GM21619 (cell line): ENCODE measurements around the gene XPNPEP1.
A peak's percentile ranks its signal among the peaks of the same experiment; 100 is the strongest.

Source experiments
- ATAC-seq: cut with Tn5 transposase; IDR thresholded peaks from one replicate; pipeline ENCODE4 v1.9.1; 2021; ENCODE audit not compliant: unreplicated experiment

The XPNPEP1 gene

DNA sequence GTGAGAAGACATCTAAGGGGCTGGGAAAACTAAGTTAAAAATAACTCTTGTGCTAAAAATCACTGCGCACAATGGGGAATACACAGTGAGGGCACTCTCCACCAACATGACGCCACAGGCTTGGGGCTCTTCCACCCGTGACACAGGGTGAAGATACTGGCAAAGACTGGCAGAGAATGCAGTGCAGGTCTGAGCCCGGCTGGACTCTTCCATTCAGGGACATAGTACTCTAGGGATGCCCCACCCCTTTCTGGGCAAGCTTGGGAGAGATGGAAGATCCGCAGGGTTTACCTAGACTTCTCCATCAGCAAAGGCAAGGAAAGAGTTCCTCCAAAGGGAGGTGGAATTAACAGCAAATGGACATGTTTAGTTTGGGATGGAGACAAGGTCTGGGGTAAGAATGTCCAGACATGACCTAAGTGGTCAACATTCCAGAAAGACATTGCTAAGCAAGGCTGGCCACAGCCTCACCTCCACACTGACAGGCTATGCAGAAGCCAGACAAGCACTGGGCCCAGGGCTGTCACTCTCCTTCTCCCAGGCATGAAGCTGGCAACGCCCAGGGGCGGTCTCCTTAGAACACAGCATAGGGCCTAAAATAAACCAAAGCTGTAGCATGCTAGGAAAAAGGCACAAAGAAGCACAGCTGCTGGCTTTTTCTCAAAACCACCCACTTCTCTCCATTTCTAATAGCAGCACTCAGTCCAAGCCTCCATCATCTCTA is 28.1 kb downstream of the XPNPEP1 start:
- ATAC-seq, result no peak

DNA sequence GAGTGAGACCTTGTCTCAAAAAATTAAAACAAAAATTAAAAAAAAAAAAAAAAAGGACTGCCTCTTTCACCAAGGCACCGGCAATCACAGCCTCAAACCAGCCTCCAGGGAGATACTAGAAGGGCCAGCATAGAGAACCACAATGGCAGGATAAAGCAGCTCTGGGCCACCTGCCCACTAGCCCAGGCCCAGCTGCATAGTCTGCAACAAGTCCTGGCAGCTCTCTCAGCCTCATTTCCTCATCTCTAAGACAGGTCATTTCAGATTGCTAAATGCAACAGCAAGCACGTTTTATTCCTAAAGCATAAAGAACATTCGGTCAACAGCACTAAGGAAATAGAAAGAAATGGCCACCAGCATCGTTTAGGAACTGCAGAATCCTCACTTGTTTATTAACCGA is 28.8 kb downstream of the XPNPEP1 start:
- ATAC-seq, result no peak

DNA sequence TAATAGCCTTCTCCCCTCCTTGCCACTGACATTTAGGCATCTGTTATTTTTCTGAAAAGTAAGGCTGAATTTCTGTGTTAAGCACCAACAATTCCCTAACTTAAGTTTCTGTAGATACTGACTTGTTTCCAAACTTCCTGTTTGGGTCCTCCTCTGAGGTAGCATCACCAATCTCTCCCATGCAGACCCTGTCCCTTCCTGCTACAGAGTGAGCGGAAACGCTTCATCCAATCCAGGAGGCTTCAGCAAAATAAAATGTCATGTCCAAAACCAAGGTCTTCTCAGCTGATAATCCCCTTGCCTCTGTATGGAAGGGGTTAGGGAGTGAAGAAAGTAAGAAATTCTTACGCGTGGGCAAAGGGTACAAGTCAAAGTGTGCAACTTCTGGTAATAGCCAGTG is 29.9 kb downstream of the XPNPEP1 start:
- no peak for ATAC-seq

DNA sequence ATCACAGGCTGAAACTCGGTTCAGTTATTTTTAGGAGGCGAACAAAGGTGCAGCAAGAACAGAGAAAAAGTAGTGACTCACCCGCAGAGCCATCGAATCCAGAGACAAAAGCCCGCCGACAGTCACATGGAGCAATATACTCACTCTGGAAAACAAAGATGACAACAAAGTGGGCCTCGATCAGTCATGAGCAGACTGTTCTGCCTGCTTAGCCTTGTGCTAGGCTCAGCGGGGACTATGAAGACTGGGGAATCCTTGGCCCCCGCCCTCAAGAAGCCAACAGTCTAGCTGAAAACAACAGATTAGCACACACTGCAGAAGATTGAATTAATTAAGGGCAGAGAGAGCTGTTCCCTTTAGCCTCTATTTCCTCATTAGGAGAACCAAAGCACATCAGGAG is 30.4 kb downstream of the XPNPEP1 start:
- ATAC-seq, result no peak

DNA sequence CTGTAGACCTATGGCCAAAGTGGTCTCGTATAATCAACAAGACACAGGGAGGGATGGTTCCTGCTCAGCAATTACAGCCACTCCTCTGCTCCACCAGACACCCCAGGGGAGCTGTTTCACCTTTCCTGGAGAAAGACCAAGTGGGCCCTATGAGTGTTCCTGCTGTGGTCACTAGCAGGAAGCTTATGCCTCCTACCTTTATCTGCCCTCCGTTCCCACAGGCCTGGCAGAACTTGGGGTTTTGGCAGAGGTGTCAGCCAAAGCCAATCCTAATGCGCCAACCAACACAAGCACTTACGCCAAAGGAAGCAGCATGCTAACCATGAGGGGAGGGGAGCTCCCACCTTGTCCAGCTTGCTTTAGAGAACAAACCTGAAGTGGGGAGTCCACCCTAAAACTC is 31.2 kb downstream of the XPNPEP1 start:
- ATAC-seq, result no peak

DNA sequence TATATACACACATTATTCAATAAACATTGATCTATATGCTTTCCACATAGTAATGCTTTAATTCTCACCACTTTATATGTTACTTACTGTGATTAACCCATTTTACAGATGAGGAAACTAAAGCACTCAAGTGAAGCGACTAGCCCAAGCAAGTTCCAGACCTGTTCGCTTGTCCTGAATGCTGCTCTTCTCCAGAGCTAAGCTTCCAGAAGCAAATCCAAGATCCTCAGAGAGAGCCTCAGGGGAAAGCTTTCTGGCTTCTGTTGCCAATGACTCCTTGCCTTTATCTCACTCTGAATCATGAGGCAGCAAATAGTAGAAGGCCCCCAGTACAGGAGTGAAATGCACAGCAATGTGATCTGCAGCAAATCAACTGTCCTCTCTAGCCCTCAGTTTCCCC is 32.2 kb downstream of the XPNPEP1 start:
- ATAC-seq, result no peak

DNA sequence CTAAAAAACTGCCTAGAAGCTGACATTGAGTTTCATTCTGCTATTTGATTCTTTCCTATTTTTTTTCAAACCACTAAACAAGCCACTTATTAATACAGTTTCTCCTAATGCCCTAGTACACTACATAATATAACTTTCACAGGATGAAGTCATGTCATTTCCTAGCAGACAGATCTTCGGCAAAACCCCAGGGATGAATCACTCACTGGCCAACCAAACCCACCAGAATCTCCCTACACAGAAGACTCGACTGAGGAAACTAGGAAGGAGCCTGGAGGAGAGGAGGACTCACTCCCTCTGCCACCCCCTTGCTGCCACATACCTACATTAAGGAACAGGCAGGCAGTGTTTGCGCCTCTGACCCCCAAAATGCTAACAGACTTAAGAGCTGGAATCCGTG is 33.4 kb downstream of the XPNPEP1 start:
- ATAC-seq, result no peak

DNA sequence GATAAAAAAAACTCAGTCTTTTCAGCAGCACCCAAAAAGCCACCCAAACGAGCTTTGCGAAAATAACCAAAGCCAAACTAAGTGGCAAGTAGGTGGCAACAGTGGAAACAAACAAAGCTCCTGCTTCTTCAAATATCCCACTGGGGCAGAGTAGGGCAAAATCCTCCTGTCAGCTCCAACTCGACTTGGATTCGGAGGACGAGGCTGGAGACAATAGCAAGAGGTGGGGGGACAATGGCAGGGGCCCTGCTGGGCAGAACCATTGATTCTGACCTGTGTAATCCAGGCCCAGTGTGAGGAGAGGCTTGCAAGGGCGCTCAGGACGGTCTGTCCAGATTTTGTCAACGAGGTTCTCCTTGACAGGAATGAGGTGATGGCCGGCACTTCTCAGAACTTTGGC is 35.5 kb downstream of the XPNPEP1 start:
- no peak for ATAC-seq

DNA sequence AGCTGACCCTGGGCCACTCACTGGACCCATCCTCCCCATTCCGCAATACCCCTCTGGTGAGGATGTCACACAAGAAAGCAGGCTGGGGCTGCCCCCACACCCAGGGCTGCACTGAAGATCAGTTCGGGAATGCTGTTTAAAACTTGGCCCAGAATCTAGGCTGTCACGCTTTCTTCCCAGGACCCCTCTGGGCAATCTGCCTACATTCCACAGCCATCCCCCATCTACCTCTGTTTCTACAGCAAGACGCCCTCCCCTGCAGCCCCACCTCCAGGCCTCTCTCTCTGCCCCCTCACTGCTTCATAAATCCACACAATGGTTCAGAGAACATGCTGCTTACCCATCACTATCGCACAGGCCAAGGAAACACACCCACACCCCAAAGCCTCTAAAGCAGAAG is 36.1 kb downstream of the XPNPEP1 start:
- ATAC-seq, result no peak

DNA sequence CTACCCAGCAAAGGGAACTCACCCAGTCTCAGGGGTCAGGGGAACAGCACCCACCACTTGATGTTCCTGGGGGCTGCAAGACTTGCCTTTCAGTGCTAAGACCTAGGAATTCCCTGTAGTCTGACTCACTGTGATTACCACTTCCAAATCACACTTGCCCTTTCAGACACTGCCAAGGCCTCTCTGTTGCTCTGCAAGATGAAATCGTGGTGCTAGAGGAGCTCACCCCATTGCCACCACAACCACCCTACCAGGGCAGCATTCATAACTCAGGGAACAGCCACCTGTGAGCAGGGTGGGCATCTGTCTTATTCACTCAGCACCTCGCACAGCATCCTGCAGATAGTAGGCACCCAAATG is 36.5 kb downstream of the XPNPEP1 start:
- ATAC-seq, result no peak

DNA sequence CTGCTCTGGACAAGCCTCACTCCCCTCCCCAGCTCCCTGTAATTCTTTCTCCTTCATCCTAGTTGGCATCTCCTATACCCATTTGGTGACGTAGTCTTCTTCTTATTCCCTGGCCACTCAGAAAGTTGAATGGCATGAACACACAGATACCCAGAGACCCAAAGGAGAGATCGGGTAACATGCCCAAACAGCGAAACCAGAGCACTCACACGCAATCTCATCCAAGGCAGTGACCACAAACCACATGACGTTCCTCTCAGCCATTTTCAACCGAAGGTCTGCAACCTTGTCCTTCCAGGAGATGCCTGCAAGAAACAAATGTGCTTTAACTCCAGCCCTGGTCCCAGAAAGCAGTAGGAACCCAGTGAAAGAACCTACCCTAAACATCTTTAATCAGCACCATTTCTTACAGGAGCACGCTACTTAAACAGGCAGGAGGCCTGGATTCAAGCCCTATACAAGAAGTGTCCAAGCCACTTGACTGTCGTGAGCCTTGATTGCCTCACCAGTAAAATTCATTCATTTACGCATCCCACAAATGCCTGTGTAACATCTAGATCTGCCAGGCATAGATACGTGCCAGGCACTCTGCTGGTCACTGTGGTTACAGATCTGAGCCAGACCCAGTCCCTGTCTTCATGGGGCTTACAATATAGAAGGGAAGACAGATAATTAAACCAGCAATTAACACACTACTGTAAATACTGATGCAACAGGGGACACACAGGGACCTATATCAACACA is 37.1 kb downstream of the XPNPEP1 start:
- no peak for ATAC-seq

DNA sequence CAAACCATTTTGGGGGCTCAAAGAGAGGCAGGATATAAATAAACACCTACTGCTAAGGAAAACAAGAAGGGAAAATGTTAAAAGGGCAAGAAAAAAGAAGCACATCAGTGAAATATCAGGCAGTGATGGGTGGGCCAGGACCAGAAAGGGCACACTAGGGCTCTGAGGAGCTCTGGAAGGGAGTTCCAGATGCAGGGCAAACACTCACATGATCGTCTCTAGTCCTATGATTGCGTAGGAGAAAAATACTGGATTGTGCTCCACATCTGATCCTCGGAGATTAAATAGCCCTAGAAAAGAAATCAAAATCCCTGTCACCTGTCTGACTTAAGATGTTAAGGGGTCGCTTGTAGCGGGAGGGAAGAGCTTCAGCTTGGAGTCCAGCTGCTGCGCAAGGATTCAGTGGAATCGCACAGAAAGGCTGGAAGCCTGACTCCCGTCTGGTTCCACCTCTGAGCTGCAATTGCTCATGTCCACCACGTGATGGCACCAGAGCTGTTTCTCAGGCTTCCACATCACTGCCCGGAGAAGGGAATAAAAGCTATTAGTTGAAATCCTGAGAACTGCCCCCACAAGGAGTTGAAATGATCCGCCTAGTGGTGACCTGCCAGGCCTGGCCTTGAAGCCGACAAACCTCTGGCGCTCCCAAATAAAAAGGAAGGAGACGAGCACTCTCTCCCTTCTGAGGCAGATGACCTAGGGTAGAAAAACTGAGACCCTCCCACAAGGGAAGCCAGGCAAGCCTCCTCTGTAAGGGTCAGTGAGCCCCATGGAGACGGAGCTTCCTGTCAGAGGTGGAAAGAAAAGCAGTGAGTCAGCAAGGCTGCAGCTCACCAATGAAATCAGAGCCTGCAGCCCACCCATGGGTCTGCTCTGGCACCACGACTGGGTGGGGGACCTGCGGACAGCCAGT is 39.2 kb downstream of the XPNPEP1 start:
- peak; percentile 67 for ATAC-seq

DNA sequence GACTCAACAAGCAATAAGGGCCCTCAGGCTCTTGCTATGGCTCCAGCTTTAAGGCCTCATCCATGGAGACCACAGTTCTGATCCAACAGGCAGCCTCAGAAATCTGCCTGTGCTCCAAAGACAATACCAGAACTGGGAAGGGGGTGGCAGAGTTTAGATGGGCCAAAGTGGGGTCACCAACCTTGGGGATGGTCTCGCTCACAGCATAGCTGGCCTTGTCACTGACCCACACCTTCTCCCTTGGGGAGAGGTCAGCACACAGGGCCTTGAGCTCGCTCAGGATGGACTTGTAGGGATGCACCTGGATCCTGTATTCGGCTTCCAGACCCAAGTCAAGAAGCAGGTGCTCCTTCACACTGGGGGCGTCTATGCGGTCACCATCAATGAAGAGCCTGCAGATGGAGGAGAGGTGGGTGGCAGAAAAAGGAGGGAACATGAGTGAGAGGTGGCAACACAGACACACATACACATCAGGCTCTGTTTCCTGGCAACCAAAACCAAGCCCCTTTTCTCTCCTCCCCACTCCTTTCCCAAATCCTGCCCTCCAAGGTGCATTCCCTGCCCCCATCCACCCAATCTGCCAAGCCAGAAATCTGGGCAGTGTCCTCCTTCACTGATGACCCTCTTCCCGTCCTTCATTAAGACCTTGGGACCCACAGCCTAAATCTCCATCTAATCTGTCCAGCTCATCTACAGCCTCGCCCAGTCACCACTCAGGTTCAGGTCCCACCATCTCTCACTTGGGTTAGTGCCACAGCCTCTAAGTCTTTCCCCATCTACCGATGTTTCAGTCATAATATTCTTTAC is 40.9 kb downstream of the XPNPEP1 start:
- ATAC-seq, result no peak

DNA sequence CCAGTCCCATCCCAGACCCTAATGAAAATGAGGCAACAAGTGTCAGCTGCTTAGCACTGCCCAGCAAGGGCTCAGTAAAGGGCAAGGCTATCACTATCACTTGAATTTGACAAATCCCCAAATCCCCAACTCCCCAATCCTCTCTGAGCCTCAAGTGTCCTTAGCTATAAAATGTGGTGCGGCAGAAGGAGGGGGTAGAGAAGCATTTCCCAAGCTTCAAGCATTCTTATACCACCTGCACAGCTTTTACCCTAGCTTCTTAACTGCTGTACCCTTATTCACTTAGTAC is 41.6 kb downstream of the XPNPEP1 start:
- no peak for ATAC-seq

DNA sequence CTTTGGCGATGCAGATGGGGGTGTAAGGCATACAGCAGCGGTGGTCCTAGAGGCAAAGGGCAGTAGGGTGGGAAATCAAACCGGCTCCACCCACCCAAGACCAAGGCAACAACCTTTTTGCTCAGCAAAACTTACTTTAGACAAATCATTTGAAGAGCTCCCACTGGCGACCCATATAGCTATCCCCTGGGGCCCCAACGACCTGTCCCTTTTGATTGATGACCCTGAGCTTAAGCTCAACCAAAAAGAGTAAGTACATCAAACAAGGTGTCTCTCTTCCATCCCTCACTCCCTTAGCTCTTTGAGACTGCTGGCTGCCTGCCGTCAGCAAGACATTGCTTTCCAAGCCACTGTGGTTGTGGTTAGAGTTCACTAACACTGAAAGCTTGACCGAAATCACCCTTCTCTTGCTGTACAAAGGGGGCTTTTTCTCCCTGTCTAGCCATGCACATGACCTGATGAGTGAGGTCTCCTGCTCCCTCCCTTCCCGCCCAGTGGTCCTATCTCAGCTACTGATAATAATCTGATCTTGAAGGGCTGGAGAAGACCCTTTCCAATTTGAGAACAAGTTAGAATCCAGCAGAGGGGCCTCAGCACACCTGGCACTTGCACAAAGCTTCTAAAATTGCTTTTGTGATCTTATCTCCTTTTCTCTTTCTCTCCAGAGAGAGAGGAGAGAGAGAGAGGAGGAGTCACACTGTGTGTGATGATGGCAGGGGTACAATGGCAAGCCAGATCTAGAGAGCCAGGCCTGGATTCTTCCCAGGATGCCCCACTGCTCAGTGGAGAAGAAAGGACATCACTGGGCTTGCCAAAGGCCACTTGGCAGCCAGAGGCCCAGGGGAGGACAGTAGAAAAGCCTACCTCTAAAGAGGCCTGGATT is 42.2 kb downstream of the XPNPEP1 start:
- ATAC-seq, result peak; percentile 47

DNA sequence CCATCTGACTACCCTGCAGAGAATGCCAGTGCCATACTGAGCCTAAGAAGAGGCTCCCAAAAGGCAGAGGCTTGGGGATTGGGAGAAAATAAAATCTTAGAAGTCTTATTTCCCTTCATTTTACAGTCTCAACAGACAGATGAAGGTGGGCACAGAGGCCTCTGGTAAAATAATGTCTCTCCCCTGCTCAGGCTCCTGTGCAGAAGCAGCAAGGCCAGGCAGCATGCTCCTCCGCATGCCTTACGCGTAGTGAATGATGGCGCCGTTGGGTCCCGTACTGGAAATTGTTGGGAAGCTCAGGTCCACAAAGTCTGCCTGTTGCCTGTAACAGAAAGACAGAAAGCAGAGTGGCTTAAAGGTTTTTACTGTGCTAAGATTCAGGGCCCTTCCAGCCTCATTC is 45.8 kb downstream of the XPNPEP1 start:
- ATAC-seq, result no peak

DNA sequence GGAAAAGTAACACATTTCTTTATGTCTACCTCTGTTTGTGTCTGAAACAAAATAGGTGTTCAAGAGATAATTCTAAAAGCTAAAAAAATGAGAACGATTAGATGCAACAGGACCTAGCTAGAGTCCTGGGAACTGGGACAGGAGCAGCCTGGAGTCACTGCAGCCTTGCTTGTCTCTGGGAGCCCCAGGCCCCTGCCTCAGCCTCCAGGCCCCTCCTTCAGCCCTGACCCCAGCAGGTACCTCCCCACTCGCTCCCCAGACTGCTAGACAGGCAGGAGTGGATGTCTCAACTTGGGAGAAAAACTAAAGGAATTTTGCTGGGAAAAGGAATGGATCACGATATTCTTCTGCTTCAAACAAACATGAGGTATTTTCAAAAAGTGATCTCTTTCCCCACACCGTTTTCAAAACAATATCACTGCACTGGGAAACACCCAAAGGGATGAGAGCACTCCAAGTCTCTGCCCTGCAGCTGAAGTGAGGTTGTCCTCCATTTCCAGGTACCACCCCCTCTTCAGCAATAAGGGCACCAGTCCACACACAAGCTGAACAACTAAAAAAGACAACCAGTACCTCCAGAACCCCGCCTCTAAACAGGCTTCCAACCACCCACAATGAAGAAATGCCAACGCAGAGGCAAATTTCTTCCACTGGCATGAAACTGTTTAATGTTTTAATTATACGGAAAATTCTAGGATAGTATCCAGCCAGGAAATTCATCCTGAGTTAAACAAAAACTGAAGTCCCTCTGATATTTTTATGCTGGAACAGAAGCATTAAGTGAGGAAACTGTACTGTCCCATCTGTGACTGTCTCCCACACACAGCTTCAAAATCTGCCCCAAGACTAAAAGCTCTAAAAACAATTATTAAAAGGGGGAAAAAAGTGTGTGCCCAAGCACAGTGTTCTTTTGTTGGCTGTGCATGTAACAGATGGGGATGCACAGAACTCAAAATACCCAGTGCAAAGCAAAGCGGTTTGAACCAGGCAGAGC is 47.2 kb downstream of the XPNPEP1 start:
- no peak for ATAC-seq

DNA sequence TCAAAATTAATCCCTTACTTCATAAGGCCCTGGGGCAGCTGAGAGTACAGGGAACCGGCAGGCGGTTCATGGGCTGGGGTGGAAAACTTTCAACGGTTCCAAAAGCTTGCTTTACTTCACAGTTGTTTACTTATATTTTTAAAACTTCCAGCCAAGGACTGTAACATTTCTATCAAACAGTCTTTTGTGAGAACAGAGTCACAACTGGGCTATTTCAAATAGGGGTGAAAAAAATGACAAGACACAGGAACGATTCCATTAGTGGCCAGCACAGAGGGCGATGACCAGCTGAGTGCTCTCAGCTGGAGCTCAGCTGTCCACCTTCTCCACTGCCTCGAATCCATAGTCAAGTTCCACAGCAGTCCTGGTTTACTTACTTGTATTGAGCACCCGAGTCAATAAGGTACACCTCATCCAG is 48.2 kb downstream of the XPNPEP1 start:
- ATAC-seq, result no peak

DNA sequence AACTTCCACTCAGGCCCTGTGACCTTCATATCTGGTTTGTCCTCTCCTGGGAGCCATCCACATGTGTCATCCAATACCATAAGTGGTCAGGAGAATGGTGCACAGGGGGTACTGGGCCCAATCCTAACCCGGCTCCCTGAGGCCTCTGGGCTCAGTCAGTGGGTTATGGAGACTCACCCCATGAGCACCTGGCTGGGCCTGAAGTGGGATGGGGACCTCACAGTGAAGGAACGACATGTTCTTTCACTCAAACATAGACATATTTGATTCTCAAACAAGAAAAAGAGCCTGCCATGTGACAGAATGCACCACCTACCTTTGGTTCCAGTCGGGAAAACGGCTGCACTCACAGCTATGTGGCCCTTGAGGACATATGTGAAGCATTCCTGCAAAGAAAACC is 51.8 kb downstream of the XPNPEP1 start:
- no peak for ATAC-seq
